Posterior cingulate gyrus (tissue), 11 donors: ENCODE results near the gene SPATA9.

ENCODE experiments used
- DNase-seq, 10 donors: peaks; one replicate each; pipeline versions ENCODE4 v3.0.0 to v3.0.0-alpha.2; 2020 to 2021; ENCODE audit warnings: mixed read lengths in 3 of 10
- intact Hi-C: fragments of 100-400 bp; cut with DNase I; formaldehyde crosslinking; loops from one replicate; pipeline ENCODE4 v1.15.1; 2023

Gene SPATA9

DNA sequence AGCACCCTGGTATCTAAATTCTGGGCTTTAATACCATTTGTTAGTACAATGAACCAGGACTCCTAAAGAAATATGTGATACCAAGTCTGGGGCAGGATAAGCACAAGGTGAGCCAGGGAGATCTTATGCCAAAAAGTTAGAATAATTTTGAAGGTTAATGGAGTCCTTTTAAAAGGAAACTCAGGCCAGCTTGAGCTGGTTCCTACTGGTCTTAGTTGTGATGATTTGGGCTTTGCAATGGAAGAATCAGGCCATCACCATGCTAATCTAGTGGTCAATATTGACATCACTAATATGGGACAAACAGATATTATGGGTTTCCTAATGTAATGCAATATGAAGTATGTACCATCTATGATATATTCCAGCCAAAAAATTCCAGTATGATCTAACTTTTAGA, 7.5 kb upstream of the SPATA9 start:
- no peak for DNase-seq
- intact Hi-C loops = no loop called here

DNA sequence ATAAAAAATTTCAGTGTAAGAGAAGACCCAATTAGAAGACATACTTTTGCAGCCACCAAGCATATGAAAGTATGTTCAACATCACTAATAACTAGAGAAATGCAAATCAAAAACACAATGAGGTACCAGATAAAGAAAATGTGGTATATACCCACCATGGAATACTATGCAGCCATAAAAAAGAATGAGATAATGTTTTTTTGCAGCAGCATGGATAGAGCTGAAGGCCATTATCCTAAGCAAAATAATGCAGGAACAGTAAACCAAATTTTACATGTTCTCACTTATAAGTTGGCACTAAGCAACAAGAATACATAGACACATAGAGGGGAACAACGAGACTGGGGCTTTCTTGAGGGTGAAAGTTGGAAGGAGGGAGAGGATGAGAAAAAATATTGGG, 6.9 kb upstream of the SPATA9 start:
- intact Hi-C loops = no loop called here
- DNase-seq = no peak

DNA sequence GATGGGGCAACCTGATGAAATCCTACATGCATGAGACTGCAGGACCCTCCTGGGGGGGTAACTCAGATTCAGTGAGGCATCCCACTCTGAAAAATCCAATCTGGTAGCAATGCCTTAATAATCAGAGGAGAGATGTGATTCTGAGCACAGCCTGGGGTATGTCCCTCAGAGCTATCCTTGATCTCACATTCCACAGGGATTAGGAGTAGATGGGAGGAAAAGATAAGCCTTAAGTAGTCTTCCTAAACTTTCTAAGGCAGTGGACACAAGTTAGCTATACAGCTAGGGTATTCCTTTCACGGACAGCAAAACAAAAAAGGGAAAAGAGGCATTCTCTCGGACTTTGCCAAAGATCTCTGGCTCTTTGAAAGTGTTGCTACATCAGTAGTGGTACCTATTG, 3.9 kb upstream of the SPATA9 start:
- intact Hi-C loops = no loop called here
- DNase-seq = no peak

DNA sequence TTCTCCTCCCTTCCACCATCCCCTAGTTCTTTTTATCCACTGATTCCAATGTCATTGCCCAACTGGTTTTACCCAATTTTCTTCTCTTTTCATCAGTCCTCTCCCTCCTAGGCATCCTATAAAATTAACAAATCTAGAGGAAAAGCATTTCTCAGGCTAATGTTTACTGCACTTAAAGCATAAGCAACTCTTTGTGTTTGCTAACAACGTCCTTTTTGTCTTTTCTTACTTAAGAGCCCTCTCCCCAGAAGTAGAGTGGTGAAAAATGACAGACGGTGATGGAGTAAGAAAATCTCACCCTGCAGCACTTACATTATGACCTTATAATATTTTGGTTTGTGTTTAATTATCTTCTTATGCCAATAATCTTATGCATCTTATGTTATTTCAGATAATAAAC, 1.6 kb upstream of the SPATA9 start:
- DNase-seq = no peak
- intact Hi-C loops = no loop called here

DNA sequence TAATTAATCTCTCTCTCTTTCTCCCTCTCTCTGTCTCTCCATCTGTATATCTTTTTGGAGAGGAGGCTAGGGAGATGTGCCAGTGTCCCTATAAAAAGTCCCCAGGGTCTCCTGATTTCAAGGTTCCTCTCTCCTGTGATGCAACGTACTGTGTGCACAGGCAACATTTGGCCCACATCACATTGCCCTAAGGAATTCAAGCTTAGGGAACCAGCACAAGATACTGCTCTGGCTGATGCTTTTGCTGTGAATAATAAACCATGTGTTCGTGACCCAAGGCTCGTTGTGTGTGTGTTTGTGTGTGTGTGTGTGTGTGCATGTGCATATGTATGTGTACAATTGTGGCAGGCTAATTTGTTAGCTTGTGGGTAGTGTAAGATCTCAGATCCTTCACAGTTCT, 9.7 kb downstream of the SPATA9 start:
- no peak for DNase-seq
- intact Hi-C loops = no loop called here

DNA sequence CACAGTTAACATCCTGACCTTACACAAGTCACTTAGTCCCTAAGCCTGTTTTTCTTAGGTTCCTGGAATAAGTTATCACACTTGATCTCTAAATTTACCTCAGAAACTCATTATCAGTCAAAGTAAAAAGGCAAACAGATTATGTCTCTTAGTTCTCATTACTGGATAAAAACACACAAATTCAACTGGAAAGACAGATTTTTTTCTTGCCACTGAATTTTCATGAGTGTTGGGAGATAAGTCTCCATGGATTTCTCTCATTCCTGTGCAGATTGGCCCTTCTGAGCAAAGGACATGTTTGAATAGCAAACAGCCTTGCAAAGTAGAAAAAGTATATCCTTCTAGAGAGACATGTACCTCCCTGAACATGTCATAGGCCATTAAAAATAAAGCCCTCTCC, 10.2 kb downstream of the SPATA9 start:
- no peak for DNase-seq
- intact Hi-C loops = no loop called here

DNA sequence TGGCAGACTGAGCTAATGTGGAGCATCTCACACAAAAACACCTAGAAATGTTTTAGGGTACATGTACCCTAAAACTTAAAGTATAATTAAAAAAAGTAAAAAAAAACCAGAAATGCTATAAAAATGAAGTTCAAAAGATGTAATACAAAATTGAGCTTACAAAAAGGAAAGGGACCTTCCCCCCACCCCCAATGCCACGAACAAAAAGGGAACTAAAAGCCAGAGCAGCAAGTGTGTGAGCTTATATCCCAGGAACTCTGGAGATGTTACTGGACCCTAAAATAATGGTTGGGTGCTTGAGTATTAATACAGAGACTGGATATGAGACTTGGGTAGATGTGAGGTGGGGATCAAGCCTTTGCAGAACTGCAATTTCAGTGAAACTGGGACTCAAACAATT, 11.0 kb downstream of the SPATA9 start:
- intact Hi-C loops = no loop called here
- DNase-seq = no peak

DNA sequence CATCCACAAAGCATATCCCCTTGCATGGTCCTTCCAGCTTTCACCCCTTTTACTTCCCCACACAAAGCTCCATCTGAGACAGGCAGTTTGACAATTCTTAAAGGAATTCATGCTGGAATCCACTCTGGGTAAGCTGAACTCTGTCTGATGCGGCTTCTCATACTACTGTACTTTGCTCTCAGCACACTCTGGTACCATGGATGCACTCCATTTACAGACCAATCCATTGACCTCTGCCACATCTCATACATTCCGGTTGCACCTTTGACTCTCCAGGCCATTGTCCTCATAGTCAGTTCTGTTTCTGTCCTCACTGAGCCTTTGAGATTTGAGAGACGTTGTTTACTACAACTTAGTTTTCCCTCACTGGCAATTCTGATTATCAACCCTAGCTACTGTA, 12.2 kb downstream of the SPATA9 start:
- DNase-seq = no peak
- intact Hi-C loops = no loop called here

DNA sequence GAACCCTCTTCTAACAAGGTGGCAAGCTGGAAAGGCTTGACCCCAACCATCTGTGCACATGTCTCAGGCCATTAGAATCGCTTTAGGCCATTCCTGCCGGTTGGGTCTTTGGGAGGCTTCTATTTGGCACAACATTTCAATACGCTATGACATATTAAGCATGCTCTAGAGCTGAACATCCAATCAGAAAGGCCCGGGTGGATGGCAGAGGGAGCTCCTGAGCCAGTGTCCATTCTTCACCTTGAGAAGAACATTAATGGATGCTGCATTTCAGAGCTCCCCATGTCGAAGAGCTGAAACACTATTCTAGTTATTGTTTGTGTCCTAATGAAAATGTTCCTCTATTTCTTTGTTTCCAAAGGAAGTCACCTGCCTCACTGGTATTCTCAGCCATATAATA, 12.8 kb downstream of the SPATA9 start:
- intact Hi-C loops = loop anchor here (2.0 kb wide), 1 partner anchor 61 kb away; the partner anchor contains the start of gene RHOBTB3
- no peak for DNase-seq

DNA sequence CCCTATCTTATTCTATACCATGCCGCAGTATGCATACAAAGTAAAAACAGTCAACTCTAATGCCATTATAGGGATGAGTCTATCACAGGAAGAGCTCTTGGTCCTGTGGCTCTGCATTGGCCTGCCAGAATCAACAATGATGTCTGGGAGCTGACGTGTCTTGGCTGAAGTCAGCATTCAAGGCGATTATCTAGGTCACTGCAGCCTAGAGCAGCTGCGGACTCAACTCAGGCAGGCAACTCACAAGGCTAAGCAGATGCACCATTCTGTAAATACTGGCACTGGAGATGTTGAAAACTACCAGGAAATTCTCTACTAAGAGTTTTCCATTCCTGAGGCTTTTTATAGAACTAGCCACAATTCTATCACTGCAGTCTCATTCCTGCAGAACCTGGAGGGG, 13.3 kb downstream of the SPATA9 start:
- peak; percentile 14 to 94 (median 52) for DNase-seq

DNA sequence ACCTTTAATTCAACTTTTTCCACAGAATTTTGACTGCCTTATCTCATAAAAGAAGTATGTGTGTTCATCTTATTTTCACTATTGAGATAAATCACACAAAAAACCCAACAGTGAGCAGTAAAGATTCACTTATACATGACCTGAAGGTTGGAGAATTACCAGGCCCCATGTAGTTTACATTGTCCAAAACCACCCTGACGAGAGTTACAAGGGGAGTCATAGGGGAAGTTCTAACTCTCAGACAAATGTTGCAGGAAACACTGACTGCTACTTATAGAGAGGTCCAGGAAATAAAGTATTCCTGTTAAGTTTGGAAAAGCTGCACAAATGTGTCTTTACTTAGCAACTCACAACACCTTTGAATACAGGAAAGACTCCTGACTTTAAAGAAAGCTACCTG, 14.1 kb downstream of the SPATA9 start:
- intact Hi-C loops = loop anchor here (2.0 kb wide), 1 partner anchor 62 kb away; the partner anchor contains the start of gene RHOBTB3
- no peak for DNase-seq

More for the DNA sequence above, 13.3 kb downstream of the SPATA9 start:
- intact Hi-C loops = loop anchor here (2.0 kb wide), 1 partner anchor 61 kb away; the partner anchor contains the start of gene RHOBTB3

DNA sequence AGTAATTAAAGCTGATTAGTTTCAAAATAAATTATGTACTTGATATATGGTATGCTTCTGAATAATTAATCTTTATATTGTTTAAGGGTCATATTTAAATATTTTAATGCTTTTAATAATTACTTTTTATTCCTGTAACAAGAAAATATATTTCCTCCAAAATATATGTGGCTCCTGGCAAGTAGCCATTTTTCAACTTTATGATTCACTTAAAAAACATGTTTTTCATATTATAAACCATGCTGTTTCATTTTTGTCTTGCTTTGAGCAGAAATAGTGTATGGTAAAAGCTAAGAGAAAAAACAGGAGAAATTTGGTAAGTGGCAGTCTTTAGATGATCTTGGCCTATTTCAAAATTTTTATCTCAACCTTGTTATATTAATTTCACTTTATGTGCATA, 14.6 kb downstream of the SPATA9 start:
- intact Hi-C loops = loop anchor here (2.0 kb wide), 1 partner anchor 63 kb away; the partner anchor contains the start of gene RHOBTB3

DNA sequence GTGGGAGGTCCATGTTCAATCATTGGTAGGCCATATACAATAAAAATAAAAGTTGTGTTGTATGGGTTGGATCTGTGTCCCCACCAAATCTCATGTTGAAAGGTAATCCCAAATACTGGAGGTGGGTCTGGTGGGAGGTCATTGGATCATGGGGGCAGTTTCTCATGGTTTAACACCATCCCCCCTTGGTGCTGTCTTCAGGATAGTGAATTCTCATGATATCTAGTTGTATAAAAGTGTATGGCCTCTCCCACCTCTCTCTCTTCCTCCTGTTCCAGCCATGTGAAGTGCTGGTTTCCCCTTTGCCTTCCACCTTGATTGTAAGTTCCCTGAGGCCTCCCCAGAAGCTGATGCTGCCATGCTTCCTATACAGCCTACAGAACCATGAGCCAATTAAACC, 15.1 kb downstream of the SPATA9 start:
- DNase-seq = no peak
- intact Hi-C loops = loop anchor here (2.0 kb wide), 1 partner anchor 63 kb away; the partner anchor contains the start of gene RHOBTB3

More for the DNA sequence above, 14.6 kb downstream of the SPATA9 start:
- no peak for DNase-seq

DNA sequence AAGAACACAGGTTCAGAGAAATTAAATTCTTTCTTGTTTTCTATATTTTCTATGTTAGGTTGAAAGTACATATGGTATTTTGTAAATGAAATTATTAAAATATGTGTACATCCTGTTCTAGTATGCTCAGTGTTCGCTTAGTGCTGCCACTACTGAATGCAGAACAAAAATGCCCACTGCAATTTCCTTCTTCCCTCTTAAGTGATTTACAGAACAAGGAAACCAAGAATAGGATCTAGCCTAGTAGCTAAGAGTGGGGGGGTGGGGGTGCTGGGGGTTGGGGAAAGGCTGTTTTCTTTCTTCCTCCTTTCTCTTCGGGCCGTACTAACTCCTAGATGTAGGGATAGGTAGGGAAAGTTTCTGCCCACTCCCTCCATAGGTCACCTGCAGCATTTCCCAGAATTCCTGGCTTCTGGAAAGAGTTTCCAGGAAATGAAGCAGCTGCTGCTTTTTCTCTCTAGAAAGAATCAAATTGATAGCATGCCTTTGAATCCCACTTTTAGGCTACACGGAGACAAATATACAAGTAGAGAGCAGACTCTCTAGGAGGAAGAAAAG, 15.7 kb downstream of the SPATA9 start:
- DNase-seq = no peak
- intact Hi-C loops = no loop called here

DNA sequence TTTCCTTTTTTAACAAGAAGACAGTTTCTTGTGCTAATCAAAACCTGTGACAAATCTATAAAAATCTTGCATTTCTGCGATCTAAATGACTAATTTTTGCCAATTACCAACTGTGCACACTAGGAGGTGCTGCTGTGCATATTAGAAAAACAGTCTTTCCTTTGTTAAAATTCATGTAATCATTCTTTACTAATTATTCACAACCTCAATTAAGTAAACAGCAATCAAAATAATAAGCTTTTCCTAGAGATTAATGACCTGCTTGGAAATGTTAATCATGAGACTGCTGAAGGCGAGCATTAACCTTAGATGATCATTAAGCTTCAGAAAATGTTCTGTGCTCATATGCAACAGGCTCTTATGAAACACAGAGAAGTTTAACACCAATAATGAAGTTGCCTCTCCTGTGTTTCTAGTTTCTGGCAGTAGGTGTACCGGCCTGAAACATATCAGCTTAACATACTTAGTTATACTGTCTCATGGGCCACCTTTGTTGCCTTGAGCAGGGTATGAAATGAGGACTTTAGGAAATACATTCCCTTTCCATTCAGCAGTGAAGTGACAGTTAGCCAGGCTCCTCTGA, 18.5 kb downstream of the SPATA9 start:
- intact Hi-C loops = loop anchor here (5.0 kb wide), 2 partner anchors 118 to 183 kb away; no protein-coding TSS in a partner anchor
- DNase-seq = peak in 1 of 10 donors; percentile 24

DNA sequence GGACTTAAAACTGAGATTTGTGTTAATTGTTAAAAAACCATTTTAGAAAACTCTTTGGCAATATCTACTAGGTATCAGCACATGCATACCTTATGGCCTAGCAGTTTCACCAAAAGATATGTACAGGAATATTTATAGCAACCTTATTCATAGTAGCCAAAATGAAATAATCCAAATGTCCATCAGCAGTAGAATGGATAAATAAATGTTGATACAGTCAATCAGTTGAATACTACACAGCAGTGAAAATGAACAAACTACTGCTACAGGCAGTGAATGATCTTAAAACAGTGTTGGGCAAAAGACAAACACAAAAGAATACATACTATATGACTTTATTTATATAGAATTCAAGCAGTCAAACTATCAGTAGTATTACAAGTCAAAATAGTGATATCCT, 19.8 kb downstream of the SPATA9 start:
- intact Hi-C loops = loop anchor here (5.0 kb wide), 2 partner anchors 119 to 184 kb away; no protein-coding TSS in a partner anchor
- no peak for DNase-seq

DNA sequence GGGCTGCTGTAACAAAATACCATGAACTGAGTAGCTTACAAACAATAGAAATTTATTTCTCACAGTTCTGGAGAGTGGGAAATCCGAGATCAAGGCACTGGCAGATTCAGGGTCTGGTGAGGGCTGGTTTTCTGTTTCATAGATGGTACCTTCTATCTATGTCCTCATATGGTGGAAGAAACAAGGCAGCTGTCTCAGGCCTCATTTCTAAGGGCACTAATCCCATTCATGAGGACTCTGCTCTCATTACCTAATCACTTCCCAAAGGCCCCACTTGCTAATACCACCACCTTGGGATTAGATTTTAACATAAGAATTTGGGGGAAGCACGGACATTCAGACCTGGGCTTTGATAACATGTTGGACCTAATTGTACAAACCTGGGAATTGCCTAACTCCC, 22.7 kb downstream of the SPATA9 start:
- DNase-seq = no peak
- intact Hi-C loops = loop anchor here (5.0 kb wide), 2 partner anchors 122 to 187 kb away; no protein-coding TSS in a partner anchor

DNA sequence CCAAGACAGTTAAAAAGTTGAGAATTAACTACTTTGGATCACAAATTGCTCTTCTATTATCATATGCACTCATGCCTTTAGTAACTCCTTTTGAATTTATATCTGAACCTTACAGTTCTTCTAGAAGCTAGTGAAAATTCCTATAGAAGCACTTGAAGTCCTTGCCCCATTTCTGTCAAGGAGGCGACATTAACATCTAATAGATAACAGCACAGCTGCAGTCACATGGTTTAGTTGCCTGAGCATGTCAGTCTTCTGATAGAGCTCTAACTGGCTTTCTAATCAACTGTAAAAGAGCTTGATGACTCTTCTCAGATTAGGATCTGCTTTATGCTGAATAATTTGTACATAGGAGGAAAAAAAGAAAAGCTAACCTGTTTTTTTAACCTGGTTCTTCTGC, 27.2 kb downstream of the SPATA9 start:
- intact Hi-C loops = no loop called here
- no peak for DNase-seq

DNA sequence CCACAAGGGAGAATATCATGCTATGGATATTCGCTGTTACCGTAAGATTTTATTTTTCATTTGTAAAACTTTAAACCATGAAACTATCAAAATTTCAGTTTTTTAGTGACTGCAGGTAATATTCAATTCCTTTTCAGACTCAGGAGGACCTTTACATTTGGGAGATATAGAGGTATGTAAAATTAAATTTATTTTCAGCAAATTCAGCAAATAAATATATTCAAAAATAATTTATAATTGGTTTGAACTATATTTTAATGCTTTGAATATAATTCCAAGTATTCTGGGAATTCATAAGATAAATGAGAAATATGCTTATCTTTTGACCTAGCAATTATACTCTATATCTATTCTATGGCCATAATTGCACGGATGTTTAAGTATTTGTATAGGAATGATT, 28.6 kb downstream of the SPATA9 start:
- DNase-seq = no peak
- intact Hi-C loops = no loop called here

DNA sequence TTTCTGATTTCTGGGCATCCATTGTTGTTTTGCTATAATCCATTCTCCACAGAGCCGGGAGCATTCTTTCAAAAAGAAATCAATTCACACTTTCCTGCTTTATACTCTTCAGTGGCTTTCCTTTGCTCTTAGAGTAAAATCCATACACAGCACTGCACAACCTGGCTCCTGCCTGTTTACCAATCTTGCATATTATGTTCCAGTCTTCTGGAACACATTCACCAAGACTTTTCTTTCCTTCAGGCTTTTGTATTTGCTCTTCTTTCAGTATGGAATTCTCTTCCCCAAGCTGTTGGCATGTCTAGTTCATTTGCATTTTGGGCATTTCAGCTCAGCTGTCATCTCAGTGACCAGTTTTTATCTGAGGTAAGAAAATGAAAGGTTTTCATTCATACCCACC, 29.9 kb downstream of the SPATA9 start:
- no peak for DNase-seq

DNA sequence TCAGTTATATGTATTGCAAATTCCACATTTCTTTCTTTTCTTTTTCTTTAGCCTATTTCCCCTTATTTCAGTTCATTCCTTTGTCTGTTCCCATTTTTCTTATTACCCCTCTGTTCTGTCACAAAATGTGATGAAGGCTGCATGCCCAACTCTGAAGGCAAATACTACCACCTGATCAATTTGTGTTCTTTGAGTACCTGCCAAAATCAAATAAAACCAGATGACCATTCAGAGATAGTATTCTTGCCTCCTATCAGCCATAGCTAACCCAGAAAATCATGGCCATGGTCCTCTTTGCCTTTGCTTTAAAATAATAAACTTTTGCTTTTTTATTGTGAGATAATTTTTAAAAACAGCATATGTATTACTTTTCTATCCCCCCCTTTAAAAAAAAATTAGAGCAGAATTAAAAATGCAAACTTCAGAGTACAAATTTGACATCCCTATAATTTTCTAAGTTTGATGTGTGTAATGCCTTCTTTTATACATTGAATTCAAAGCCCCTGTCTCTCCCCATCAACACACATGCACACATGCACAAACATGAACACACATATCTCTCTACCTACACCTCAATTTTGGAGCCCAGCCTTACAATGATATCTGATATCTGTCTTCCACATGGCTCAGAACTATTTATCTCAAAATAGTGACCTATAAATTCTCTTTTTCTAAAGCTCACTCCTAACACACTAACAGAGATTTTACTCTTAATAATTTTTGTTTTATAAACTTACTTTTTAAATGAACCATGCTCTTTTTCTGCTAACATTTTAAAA, 32.8 kb downstream of the SPATA9 start:
- intact Hi-C loops = loop anchor here (10.0 kb wide), 1 partner anchor 685 kb away; no protein-coding TSS in a partner anchor
- no peak for DNase-seq

More for the DNA sequence above, 29.9 kb downstream of the SPATA9 start:
- intact Hi-C loops = no loop called here
